ENCODE results near the gene KCNB1.

DNA sequence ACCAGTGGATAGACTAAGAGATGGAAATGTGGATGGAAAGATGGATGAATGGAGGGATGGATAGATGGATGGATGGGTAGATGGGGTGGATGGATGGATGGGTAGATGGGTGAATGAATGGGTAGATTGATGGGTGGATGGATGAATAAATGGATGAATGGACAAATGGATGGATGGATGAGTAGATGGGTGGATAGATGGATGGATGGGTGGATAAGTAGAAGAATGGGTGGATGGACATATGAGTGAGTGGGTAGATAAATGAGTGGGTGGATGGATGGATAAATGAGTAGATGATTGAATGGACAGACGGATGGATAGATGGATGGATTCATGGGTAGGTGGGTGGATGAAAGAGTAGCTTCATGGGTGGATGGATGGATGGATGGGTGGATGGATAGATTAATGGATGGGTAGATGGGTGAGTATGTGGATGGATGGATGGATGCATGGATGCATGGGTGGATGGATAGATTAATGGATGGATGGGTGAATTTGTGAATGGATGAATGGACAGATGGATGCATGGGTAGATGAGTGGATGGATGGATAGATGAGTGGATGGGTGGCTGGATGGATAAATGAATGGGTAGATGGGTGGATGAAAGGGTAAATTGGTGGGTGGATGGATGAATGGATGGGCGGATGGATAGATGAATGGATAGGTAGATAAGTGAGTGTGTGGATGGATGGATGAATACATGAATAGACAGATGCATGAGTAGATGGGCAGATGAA is 29.5 kb upstream of the KCNB1 start:
- TF ChIP-seq, protein P1, sequence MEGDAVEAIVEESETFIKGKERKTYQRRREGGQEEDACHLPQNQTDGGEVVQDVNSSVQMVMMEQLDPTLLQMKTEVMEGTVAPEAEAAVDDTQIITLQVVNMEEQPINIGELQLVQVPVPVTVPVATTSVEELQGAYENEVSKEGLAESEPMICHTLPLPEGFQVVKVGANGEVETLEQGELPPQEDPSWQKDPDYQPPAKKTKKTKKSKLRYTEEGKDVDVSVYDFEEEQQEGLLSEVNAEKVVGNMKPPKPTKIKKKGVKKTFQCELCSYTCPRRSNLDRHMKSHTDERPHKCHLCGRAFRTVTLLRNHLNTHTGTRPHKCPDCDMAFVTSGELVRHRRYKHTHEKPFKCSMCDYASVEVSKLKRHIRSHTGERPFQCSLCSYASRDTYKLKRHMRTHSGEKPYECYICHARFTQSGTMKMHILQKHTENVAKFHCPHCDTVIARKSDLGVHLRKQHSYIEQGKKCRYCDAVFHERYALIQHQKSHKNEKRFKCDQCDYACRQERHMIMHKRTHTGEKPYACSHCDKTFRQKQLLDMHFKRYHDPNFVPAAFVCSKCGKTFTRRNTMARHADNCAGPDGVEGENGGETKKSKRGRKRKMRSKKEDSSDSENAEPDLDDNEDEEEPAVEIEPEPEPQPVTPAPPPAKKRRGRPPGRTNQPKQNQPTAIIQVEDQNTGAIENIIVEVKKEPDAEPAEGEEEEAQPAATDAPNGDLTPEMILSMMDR (IDR thresholded peaks at IDR 0.05), result no peak
- TF ChIP-seq POLR2A (IDR thresholded peaks at IDR 0.05) (no peak), POLR2AphosphoS5 (IDR thresholded peaks at IDR 0.05) (no peak)

All from breast epithelium (tissue), 3 donors.